Stimulated activated CD4-positive, alpha-beta T cell treated with anti-CD3 and anti-CD28 coated beads, Interleukin-4, amount 100 ng/mL, for 4 hours (primary cell): ENCODE data around the gene ERC1.

ENCODE experiments used
- DNase-seq, 2 experiments: peaks; one replicate each; pipeline ENCODE4 v3.0.0-alpha.2; 2020

The ERC1 gene

DNA sequence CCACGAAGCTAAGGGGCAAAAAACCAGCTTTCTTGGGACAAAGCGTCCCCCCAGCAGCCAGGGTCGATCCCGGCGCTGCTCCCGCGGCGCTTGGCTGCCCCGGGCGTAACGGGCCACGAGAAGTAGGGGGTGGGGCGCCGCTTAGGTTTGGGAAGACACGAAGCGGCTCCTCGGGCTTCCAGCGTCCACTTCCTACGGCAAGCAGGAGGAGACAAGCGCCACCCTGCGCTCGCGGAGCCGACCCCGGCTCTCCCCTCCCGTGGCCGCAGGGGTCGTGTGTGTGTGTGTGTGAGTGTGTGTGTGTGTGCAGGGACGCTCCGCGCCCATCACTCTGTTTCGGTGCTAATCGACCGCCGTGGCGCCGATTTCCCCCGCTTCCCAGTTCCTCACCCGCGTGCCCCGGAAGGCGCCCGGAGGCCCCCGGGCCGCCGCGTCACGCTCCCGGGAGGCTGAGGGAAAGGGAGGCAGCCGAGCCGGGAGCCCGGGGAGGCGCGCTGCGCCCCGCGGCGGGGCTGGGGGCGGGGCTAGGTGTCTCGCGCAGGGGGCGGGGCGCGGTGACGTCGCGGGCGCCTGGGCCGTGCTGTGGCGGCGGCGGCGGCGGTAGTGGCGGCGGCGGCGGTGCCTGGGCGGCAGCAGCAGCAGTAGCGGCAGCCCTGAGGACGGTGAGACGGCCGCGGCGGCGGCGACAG is at the start of gene ERC1:
Gene ERC1 (plus strand): TSS at position 563 of the 689 bp plus-strand sequence. CDS start 36,681 bp downstream, outside the sequence.
- DNase-seq: peak; percentile 77 to 88

DNA sequence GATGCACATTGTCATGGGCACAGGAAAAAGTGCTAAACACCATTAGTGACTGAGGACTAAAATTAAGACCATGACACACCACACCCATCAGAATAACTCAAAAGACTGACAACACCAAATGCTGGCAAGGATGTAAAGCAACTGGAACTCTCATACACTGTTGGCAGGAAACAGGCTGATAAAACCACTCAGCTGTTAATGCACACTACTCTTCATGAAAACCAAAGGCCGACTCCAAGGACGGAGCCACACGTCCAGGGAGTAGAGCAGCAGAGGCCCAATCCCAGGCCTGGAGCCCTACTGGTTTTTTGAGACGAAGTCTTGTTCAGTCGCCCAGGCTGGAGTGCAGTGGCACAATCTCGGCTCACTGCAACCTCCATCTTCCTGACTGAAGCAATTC is 48.0 kb upstream of the ERC1 start:
- DNase-seq: no peak

DNA sequence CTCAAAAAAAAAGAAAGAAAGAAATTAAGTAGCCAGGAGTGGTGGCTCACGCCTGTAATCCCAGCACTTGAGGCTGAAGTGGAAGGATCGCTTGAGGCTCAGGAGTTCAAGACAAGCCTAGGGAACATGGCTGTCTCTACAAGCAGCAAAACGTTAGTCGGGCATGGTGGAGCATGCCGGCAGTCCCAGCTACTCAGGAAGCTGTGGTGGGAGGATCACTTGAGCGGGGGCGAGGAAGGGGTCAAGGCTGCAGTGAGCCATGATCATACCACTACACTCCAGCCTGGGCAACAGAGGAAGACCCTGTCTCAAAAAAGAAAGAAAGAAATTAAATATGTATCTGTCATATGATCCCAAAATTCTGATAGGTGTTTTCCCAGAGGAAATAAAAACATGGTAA is 46.8 kb upstream of the ERC1 start:
- DNase-seq: no peak

DNA sequence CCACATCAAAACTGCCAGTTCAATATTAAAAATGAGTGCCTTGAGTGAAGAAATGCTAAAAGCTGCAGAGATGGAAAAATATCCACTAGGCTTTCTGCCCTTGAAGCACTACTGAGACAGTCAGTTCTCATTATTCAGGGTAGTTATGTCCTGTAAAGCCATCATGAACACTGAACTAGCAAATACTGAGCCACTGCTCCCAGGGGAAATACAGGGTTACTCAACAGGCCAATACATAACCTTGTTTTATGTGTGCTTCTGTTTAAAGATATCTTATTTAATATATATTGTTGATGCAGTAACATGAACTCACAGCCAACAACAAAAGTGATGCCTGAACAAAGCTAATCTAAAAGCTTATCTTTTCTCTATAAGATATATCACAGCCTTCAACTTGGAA is 44.8 kb upstream of the ERC1 start:
- no peak for DNase-seq

DNA sequence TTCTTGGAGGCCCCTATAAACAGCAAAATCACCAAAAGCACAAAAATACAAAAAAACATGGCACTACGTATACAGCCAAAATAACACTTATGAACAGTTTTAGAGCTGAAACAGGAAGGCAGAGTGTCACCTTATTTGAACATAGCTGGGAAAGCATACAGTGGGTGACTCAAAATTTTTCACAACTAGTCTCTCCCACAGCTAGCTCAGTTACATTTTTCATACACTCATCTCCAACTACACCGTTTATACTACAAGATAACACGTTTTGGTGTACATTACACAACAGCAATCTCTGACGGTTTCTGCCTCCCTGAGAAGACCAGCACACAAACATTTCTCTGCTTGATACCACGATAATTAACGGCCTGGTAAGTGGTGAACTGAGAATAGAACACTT is 44.4 kb upstream of the ERC1 start:
- DNase-seq: no peak

DNA sequence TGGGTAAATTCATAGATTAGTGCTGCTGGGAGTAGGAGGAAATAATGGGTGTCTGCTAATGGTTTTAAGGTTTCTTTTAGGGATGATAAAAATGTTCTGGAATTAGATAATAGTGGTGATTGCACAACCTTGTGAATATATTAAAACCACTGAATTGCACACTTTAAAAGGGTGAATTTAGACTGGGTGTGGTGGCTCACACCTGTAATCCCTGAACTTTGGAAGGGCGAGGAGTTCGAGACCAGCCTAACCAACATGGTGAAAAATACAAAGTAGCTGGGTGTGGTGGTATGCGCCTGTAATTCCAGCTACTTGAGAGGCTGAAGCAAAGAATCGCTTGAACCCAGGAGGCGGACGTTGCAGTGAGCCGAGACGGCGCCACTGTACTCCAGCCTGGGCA is 42.8 kb upstream of the ERC1 start:
- DNase-seq: no peak

DNA sequence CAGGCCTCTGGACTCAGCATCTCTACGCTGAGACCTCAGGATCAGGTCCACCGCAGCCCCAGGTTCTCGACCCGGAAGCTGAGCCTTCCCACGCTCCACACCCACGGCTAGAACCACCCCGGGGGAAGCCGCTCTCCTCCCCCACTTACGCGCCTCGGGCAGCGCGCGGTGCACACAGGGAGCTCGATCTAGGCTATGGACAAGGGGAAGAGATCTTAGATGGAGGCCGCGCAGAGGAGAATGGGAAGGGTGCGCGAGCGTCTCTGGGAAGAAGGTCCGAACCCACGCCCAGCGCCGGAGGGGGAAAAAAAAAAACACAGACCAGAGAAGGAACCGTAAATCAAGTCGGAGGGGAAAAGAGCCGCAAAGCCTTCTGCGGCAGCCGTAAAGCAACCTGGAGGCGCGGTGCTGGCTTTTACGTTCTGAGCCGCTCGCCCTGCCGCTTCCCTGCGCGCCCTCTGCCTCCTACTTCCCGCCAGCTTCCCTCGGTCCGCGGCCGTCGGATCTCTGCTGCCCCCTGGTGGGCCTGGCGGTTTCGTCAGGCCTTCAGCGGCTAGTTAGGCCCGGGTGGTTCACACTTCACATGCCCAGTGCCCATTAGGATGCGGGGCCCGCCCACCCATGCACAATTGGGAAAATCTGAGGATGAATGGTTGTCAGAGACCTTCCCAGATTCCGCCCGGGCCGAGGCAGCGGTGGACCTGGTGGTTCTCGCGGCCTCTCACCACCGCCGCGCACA is 41.4 kb upstream of the ERC1 start, which contains the start of gene RAD52:
Gene RAD52 (minus strand): TSS at position 242 of the 739 bp plus-strand sequence. CDS start 16,636 bp downstream, outside the sequence.
- peak; percentile 96 to 99 for DNase-seq

DNA sequence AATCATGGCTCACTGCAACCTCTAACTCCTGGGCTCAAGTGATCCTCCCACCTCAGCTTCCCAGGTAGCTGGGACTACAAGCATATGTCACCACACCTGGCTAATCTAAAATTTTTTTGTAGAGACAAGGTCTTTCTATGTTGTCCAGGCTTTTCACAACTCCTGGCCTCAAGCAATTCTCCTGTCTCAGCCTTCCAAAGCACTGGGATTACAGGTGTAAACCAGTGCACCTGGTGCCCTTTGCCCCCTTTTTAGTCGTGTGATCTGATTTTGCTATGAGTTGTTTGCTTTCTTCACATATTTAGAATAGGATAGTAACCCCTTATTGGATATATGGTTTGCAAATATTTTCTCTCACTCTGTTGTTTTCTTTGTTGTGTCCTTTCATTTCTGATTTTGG is 39.8 kb upstream of the ERC1 start:
- no peak for DNase-seq

DNA sequence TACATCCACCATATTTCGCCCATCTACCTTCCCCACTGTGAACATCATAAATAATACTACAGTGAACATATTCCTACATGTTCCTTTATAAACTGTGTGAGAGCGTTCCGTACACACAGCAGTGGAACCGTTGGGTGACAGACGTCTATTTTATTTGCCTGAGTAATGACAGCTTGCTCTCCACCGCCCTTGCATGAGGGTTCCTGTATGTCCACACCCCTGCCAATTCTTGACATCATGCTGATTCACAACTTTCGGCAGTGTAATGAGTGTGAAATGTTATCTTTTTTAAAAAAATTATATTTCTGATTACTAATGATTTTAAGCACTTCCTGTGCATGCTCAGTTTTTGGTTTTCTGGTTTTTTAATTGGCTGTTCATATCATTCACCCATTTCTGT is 37.2 kb upstream of the ERC1 start:
- DNase-seq: no peak

DNA sequence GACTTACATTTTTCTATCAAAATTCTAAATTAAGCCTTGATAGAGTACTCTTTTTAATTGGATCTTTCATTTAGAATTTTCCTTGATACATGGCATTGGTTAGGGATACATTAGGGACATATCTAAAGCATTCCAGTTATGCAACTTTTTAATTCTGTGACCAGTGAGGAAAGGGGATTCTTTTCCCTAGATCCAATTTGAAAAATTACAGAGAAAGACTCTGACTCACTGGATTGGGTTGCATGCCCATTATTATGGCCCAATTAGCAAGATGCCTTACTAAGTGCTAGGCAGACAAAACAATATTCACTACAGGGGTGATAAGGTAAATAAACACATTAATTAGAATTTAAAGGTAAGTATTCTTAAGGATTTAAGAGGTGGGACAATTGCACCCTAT is 36.3 kb upstream of the ERC1 start:
- DNase-seq: no peak

DNA sequence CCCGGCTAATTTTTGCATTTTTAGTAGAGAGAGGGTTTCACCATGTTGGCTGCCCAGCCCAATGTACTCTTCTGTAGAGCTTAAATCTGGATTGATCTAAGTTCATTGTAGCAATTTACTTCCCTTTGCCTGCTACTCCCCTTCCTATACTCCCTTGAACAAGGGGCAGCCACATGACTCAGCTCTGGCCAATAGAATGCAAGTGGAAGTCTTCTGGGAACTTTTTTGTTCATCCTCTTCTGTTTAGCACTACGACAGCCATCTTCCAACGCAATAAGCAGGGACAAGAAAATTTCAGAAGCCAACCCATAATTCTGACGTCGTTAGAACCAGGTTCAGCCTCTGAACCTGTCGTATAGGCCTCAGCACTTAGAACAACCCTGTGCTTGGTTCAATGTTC is 35.1 kb upstream of the ERC1 start:
- DNase-seq: no peak

DNA sequence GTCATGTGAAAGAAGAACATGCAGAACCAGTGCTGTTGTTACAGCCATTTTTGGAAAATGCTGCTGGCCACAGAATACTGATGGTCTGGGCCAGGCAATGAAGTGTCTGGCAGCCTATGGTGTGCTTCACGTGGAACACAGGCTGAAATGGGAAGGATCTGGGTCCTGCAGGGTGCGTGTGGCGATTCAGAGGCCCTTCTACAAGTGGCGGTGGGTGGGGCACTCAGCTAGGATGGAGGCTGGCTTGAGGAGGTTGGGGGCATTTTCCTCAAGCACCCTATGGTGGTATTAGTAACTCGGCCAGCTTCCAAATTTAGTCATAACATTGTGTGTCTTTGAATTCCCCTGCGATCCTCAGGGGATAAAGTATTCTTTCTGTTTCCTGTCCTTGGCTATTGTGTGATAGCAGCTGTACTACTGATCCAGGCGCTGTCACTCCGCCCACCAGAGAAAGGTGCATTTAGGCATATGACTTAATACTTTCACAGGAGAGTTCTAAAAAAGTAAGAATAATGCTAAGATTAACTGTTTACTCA is 32.4 kb upstream of the ERC1 start:
- DNase-seq: no peak

DNA sequence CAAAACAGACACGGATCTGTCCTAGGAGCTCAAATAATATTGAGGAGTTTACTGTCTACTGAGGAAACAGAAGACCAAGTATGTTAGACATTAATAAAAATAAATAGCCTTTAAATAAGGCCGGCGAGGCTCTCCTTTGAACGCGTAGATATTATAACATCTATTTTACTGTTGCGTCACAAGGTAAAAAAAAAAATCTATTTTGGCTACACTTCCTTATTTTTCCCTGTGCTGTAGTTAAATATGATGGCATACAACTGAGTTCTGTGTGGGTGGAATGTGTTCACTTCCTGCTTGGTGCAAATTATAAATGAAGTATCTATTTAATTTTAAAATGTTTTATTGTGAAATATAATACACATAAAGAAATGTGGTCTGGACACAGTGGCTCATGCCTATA is 24.3 kb upstream of the ERC1 start:
- no peak for DNase-seq

DNA sequence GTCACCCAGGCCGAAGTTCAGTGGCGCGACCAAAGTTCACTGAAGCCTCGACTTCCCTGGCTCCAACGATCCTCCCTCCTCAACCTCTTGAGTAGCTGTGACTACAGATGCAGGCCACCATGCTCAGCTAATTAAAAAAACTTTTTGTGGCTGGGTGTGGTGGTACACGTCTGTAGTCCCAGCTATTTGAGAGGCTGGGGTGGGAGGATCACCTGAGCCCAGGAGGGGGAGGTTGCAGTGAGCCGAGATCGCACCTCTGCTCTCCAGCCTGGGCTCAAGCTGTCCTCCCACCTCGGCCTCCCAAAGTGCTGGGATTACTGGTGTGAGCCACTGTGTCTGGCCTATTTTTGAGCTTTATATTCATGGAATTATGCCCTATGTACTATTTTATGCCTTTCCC is 23.4 kb upstream of the ERC1 start:
- no peak for DNase-seq

DNA sequence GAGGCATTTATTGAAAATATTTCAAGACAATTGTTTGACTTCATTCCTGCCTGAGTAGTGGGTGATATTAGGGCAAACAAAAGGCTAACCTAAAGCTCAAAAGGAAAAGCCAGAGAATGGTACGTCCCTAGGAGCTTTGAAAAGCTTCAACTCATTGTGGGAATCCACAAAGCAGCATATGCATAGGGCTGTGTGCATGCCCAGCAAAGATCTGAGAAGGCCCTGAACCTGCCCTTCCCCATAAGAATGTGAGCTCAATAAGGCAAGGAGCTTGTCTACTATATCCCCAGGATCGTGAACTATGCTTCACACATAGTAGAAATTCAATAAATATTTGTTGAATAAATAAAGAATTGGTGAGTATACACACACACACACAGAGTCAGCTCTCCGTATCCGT is 22.5 kb upstream of the ERC1 start:
- DNase-seq: no peak

DNA sequence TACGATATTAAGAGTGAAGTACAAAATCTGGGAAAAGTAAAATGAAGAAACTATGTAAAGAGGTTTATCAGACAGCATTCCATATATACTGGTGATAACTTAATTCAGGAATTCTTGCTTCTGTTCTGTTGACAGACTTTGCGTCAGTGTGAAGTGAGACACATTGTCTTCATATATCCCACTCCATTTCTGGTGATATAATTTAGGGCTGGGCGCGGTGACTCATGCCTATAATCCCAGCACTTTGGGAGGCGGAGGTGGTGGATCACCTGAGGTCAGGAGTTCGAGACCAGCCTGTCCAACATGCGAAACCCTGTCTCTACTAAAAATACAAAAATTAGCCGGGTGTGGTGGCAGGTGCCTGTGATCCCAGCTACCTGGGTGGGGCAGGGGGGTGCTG is 21.2 kb upstream of the ERC1 start:
- DNase-seq: no peak

DNA sequence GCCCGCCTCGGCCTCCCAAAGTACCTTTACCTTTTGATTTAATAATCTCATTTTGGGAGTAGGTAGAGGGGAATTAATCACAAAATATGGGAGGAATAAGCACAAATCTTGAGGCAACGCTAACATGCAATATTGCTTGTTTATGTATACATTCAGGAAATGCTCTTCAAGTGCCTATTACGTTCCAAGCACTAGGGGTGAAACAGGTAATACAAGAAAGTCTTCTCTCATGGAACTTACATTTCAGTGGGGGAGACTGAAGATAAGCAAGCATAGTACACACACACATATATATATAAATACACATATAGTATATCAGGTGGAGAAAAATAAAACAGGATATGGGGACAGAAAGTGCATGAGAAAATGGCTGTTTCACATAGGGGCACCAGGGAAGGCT is 19.0 kb upstream of the ERC1 start:
- DNase-seq: no peak

DNA sequence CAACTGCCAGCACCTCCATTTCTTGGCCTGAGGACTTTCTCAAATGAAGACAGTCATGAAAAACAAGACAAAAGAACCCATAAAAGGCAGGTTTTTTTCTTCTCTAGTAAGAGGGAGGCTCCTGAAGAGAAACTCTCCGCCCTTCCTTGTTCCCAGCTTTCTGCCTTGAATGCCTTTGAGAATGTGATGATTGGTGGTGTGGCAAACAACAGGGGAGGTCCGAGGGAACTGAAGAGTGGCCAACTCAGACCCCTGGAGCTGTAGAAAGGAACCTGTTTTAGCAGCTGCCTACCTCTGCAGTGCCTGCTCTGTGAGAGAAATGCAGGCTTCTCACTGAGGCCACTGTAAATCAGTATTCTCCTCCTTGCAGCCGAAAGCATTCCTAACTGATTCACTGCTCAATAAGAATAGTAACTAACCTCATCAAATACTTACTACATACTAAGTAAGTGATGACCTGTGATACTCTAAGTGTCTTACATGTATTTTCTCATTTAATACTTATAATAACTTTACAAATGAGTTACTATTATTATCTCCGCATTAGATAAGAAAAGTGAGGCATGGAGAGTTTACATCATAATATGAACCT is 16.7 kb upstream of the ERC1 start:
- no peak for DNase-seq

DNA sequence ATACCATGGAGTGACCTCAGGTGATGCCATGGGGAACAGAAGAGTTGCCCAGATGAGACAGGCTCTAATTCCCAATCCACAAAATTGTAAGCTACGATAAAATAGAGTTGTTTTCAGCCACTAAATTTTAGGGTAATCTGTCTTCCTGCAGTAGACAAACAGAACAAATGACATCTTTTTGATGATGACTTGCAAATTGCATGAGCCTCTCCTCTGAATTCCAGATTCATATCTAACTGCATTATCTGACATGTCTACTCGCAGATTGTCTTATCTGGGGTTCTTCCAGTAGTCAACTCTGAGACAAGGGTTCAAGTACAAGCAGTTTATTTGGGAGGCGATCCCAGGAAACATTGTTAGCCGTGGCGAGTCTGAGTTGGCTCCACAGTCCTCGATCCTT is 14.4 kb upstream of the ERC1 start:
- DNase-seq: no peak

DNA sequence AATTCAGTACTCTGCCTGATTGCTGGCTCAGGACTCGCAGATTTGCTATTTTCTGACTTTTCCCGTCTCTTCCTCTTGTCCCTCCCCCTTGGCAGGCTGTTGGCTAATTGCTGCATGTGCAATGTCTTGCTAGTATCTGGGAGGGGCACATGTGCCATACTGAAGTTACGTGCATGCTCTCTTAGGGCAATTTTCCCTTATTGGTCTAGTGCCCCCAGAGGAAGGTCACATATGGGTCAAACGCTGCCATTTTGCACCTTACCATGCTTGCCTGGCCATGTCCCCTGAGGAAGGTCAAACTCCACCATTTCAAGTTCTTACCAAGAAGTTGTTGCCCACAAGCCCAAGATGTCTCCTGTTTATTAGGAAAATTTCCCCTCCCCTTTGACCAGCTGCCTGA is 13.9 kb upstream of the ERC1 start:
- DNase-seq: no peak

DNA sequence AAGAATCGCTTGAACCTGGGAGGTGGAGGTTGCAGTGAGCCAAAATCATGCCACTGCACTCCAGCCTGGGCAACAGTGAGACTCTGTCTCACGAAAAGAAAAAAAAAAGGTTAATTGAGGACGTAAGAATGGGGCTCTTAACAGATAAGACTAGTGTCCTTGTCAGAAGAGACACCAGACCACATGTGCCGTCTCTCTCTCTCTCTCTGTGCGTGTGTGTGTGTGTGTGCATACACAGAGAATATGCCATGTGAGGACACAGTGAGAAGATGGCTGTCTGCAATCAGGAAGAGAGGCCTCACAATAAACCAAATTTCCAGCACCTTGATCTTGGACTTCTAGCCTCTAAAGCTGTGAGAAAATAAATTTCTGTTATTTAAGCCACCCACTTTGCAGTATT is 11.7 kb upstream of the ERC1 start:
- no peak for DNase-seq

DNA sequence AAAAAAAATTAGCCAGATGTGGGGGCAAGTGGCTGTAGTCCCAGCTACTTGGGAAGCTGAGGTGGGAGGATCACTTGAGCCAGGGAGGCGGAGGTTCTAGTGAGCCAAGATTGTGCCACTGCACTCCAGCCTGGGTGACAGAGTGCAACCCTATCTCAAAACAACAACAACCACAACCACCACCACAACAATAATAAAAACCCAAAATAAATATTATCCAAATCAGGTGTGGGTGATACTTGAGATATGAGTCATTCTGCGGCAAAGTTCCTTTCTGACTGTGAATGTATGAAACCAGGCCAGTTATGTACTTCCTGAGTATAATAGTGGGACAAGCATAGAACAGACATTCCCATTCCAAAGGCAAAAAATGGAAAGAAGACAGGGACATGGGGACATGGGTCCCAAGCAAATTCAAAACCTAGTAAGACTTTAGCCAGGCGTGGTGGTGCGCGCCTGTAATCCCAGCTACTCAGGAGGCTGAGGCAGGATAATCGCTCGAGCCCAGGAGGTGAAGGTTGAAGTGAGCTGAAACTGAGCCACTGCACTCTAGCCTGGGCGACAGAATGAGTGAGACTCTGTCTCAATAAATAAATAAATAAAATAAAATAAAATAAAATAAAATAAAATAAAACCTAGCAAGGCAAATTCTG is 9.7 kb upstream of the ERC1 start:
- DNase-seq: no peak

DNA sequence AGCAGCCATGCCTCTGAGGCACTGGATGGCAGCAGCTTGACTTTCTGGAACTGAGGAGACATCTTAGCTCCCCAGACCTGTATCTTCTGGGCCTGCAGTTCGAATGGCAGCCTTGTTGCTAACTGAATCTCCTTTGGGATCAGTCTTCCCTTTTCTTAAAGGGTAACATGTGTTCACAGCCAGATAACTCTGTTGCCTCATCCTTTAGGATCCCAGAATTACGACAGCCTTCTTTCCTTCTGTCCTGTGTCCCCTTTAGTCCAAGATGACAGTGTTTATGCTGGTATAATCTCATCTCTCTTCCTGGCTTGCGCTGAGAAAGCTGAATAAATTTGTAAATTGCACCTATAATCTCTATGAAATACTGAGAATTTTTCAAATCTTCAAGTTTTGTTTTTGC is 9.1 kb upstream of the ERC1 start:
- no peak for DNase-seq

DNA sequence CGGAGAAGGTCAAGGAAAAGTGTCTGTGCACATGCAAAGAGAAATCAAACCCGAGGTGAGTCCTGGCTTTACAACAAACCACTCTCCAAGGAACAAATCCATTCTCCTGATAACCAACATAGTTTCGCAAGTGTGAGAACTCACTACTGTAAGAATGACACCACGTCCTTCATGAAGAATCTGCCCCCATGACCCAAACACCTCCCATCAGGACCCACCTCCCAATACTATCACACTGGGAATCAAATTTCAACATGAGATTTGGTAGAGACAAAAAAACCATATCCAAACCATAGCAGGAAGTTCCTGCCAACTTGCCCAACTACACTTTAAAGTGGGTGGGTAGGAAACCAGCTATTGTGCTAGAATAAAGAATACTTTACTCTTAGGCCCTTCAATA is 2.4 kb upstream of the ERC1 start:
- DNase-seq: no peak
